Astrocyte (in vitro differentiated cells and primary cell): ENCODE measurements around the gene SLC44A5.

Experiments
- CTCF ChIP-seq: IDR thresholded peaks from 2 replicates; pipeline ENCODE4 v1.5.1; 2011; ENCODE audit warnings: low read depth, mild to moderate bottlenecking, inconsistent platforms, low read length, moderate library complexity; ENCODE audit not compliant: insufficient read depth
- EZH2 ChIP-seq: IDR thresholded peaks from 2 replicates; pipeline ENCODE4 v1.6.1; 2012; ENCODE audit warnings: mild to moderate bottlenecking, low read length, inconsistent platforms; ENCODE audit not compliant: insufficient read depth

GRCh38 chr1:75392278-75392677, 218.6 kb downstream of the SLC44A5 start:
- TF ChIP-seq CTCF (no peak), EZH2 (no peak)
